ENCODE results near the gene RADX. TPM values are rescaled to one million over a fixed set of nuclear protein-coding genes. Genes with fewer than 3 reads are reported as not detected.

Gene RADX
- total RNA-seq, 1 experiment from 2014 or later, result 0.20 TPM

- ChIA-PET POLR2A (ENCODE audit: unreplicated experiment) (no interaction called here), CTCF (no interaction called here)
- Histone ChIP-seq H3K4me3 (no peak overlapping the region), H3F3A (ENCODE audit: insufficient read depth, low read depth) (no peaks in the 10 kb centered on the region), H3K27me3 (ENCODE audit: insufficient read depth, low read depth) (no peaks in the 10 kb centered on the region), H4K20me1 (ENCODE audit: insufficient read depth) (no peaks in the 10 kb centered on the region), H2AFZ (no peak overlapping the region), H3K79me2 (ENCODE audit: low read depth) (no peaks in the 10 kb centered on the region), H3K36me3 (ENCODE audit: low read depth) (no peaks in the 10 kb centered on the region), H3K9me2 (ENCODE audit: insufficient read depth) (no peaks in the 10 kb centered on the region), H3K4me1 (replicated peaks; ENCODE audit: insufficient read depth) (no peaks in the 10 kb centered on the region), H3K9me3 (ENCODE audit: insufficient read depth, low read depth) (no peaks in the 10 kb centered on the region), H3K27ac (no peak overlapping the region), H3K4me2 (no peak overlapping the region)
- no peak for TF ChIP-seq EZH2 (IDR thresholded peaks at IDR 0.05; ENCODE audit: low read depth)
- TF ChIP-seq CTCF (conservative IDR thresholded peaks at IDR 0.05), result no peak
- BruUV-seq (replicated peaks), result no TSS peak
- DNase-seq, result no peak
- intact Hi-C loops (cut with micrococcal nuclease; ENCODE audit: unreplicated experiment), result no loop called here
Measured at GRCh38 chrX:106670631-106671030, 58.9 kb downstream of the RADX start.

GRCh38 chrX:106672527-106672926, 60.7 kb downstream of the RADX start:
- Histone ChIP-seq H4K20me1 (ENCODE audit: insufficient read depth) (no peaks in the 10 kb centered on the region), H3K27me3 (ENCODE audit: insufficient read depth, low read depth) (no peaks in the 10 kb centered on the region), H3K9me3 (ENCODE audit: insufficient read depth, low read depth) (no peaks in the 10 kb centered on the region), H3K4me2 (no peak overlapping the region), H3F3A (ENCODE audit: insufficient read depth, low read depth) (no peaks in the 10 kb centered on the region), H3K9me2 (ENCODE audit: insufficient read depth) (no peaks in the 10 kb centered on the region), H2AFZ (no peak overlapping the region), H3K36me3 (ENCODE audit: low read depth) (no peaks in the 10 kb centered on the region), H3K4me3 (no peak overlapping the region), H3K27ac (no peak overlapping the region), H3K79me2 (ENCODE audit: low read depth) (no peaks in the 10 kb centered on the region), H3K4me1 (replicated peaks; ENCODE audit: insufficient read depth) (no peaks in the 10 kb centered on the region)
- POLR2A ChIA-PET (ENCODE audit: unreplicated experiment), result no interaction called here
- intact Hi-C loops (cut with micrococcal nuclease; ENCODE audit: unreplicated experiment), result loop anchor here (1.0 kb wide), 1 partner anchor 21 kb away; no protein-coding TSS in a partner anchor
- BruUV-seq (replicated peaks), result no TSS peak
- peak in 1 of 2 experiments; percentile 42 for DNase-seq
- no peak for TF ChIP-seq EZH2 (IDR thresholded peaks at IDR 0.05; ENCODE audit: low read depth)
- no peak for TF ChIP-seq CTCF (conservative IDR thresholded peaks at IDR 0.05)
- CTCF ChIA-PET, result no interaction called here

- Histone ChIP-seq H2AFZ (no peak overlapping the region), H4K20me1 (ENCODE audit: insufficient read depth) (no peaks in the 10 kb centered on the region), H3K4me3 (no peak overlapping the region), H3K36me3 (ENCODE audit: low read depth) (no peaks in the 10 kb centered on the region), H3K79me2 (ENCODE audit: low read depth) (no peaks in the 10 kb centered on the region), H3K9me2 (ENCODE audit: insufficient read depth) (no peaks in the 10 kb centered on the region), H3K9me3 (ENCODE audit: insufficient read depth, low read depth) (no peaks in the 10 kb centered on the region), H3K4me1 (replicated peaks; ENCODE audit: insufficient read depth) (no peaks in the 10 kb centered on the region), H3K27ac (no peak overlapping the region), H3K27me3 (ENCODE audit: insufficient read depth, low read depth) (no peaks in the 10 kb centered on the region), H3F3A (ENCODE audit: insufficient read depth, low read depth) (no peaks in the 10 kb centered on the region), H3K4me2 (no peak overlapping the region)
- POLR2A ChIA-PET (ENCODE audit: unreplicated experiment), result no interaction called here
- no peak for DNase-seq
- no TSS peak for BruUV-seq (replicated peaks)
- CTCF ChIA-PET, result no interaction called here
- intact Hi-C loops (cut with micrococcal nuclease; ENCODE audit: unreplicated experiment), result no loop called here
- no peak for TF ChIP-seq EZH2 (IDR thresholded peaks at IDR 0.05; ENCODE audit: low read depth)
- no peak for TF ChIP-seq CTCF (conservative IDR thresholded peaks at IDR 0.05)
Measured at GRCh38 chrX:106680716-106681115, 68.9 kb downstream of the RADX start.

Measured in PC-9 (cell line).